Astrocyte of the cerebellum (primary cell): Measurements from ENCODE around the gene CREBBP.
"Not testable (repeated sequence)": the region's sequence is repeated elsewhere in the genome, so short reads cannot be mapped to it uniquely, and the experiment has no call there.

Experiments used
- DNase-seq: peaks from one replicate; pipeline ENCODE4 v3.0.0-alpha.2; 2011; ENCODE audit warnings: low read depth
- H3K4me3 ChIP-seq: 2 replicates; pipeline ENCODE4 v1.5.1; 2011; ENCODE audit warnings: mild to moderate bottlenecking, low read depth, low read length, moderate library complexity
- CTCF ChIP-seq: IDR thresholded peaks from 2 replicates; pipeline ENCODE4 v1.5.1; 2012; ENCODE audit warnings: low read length, low read depth, moderate library complexity, mild to moderate bottlenecking; ENCODE audit errors: missing control alignments
- in situ Hi-C: cut with HindIII; loops from 2 replicates; pipeline ENCODE4 v1.10.0; 2017; ENCODE audit warnings: low sequenced_read_pairs

The CREBBP gene

GRCh38 chr16:3915426-3916260 is 35.1 kb upstream of the CREBBP start:
- H3K4me3 ChIP-seq: no peak overlapping the region
- no peak for DNase-seq
- in situ Hi-C loops: loop anchor here (5.0 kb wide), 1 partner anchor 38 kb away; no protein-coding TSS in a partner anchor
- no peak for TF ChIP-seq CTCF

- H3K4me3 ChIP-seq: no peak overlapping the region
- TF ChIP-seq CTCF: no peak
- in situ Hi-C loops: no loop called here
- no peak for DNase-seq
These were observed 32.4 kb upstream of the CREBBP start for GRCh38 chr16:3912897-3913296.

- in situ Hi-C loops: no loop called here
- no peak for DNase-seq
- no peak overlapping the region for H3K4me3 ChIP-seq
- TF ChIP-seq CTCF: no peak
These were observed 31.9 kb upstream of the CREBBP start for GRCh38 chr16:3912373-3912772.

- H3K4me3 ChIP-seq, in situ Hi-C loops: not testable (repeated sequence)
These were observed 31.2 kb upstream of the CREBBP start for GRCh38 chr16:3911741-3912140.

GRCh38 chr16:3909791-3910583 is 29.5 kb upstream of the CREBBP start:
- no peak for DNase-seq
- in situ Hi-C loops: no loop called here
- TF ChIP-seq CTCF: no peak
- H3K4me3 ChIP-seq: no peak overlapping the region

More at GRCh38 chr16:3911741-3912140, 31.2 kb upstream of the CREBBP start:
- DNase-seq: not testable (repeated sequence)

- H3K4me3 ChIP-seq: no peak overlapping the region
- TF ChIP-seq CTCF: no peak
- in situ Hi-C loops: no loop called here
- no peak for DNase-seq
These were observed 28.5 kb upstream of the CREBBP start for GRCh38 chr16:3908951-3909437.
